Muscle of back (tissue), 11 donors: Measurements from ENCODE around the gene PCSK4. TPM values are rescaled to one million over a fixed set of nuclear protein-coding genes. Genes with fewer than 3 reads are reported as not detected.
"Not testable (repeated sequence)": the region's sequence is repeated elsewhere in the genome, so short reads cannot be mapped to it uniquely, and the experiment has no call there.

Source experiments
- DNase-seq, 3 donors: peaks; one replicate each; pipeline versions ENCODE4 v3.0.0 to v3.0.0-alpha.2; 2013
- polyA plus RNA-seq, 10 donors: library from polyadenylated mRNA; unstranded; fragments of 120-200 nt; gene quantifications; one replicate each; pipeline ENCODE4 v1.2.1, GENCODE V29; 2013; ENCODE audit not compliant: insufficient read length in 10 of 10

PCSK4 gene
- polyA plus RNA-seq, 10 donors, result 0.46 to 2.0 (median 0.88) TPM

DNA sequence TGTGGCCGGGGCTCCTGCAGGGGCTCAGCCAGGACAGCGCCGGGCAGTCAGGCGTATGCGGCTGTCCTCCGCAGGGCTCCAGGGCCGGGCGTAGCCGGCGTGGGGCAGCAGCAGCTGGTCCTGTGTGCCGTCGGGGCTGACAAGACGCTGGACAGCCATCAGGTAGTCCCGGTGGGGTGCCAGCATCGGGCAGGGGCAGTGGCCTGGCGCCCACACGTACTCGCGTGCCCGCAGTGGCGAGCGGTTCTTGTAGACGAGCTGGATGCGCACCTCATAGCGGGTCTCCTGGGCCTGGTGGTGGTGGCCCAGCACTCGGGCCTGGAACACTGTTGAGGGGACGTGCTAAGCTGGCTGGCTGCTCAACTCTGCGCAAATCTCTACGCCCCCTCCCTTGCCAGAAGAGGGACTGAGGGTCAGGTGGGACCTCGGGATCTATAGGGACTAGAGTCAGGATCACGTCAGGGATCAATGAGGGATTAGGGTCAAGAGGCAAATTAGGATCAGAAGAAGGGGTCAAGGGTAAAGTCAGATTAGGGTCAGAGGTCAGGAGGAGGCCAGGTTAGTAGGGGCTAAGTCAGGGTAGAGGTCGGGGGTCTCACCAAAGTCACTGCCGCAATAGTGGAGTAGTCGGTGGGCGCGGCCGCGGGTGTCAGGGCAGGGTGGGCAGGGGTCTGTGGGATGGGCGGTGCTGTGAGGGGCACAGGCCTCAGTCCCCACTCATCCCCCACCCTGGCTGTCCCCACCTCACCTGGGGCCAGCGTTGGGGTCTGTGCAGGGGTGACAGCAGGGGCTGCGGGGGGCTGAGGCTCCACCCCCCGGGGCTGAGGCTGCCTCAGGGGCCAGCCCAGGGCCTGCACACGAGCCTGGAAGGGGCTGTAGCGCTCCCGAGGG is 16.1 kb upstream of the PCSK4 start:
- DNase-seq, result no peak

DNA sequence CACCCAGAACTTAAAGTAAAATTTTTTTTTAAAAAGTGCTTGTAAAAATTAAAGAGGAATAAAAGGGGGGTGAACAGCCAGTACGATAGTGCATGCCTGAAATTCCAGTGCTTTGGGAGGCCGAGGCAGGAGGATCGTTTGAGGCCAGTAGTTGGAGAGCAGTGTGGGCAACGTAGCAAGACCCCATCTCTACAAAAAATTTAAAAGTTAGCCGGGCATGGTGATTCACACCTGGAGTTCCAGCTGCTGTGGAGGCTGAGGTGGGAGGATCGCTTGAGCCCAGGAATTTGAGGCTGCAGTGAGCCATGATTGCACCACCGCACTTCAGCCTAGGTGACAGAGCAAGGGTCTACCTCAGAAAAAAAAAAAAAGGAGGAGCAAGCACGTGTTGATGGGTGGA is 14.9 kb upstream of the PCSK4 start:
- no peak for DNase-seq

DNA sequence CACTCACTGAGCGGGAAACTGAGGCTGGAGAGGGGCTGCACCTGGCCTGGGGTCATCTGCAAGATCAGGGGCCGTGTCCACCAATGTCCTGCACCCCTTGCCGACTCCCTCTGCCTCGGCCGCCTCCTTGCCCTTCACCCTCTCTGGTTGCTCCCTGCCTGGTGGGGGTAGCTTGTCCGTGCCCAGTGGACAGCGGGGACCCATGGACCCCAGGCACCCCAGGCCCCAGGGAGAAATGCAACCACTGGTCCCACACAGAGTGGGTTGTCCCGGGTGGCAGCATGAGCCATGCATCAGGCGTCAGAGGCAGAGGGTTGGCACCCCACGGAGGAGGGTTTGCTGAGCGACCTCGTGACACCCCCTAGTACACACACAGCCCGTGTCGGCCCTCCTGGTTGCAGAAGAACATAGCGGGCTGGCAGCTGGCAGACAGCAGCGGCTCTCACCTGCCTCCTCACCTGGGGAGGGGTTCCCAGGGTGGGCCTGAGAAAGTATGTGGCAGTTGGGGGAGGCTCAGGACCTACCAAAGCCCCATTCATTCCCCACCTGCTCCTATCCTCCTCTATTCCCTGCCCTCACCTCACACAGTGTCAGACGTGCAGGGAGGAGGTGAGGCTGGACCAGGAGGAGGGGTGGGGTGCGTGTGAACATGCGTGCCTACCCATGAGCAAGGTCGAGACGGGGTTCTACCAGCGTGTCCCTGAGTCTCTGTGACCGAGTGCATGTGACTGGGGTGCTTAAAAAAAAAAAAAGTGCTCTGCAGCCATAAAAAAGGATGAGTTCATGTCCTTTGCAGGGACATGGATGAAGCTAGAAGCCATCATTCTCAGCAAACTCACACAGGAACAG is 14.0 kb upstream of the PCSK4 start:
- DNase-seq, result no peak

DNA sequence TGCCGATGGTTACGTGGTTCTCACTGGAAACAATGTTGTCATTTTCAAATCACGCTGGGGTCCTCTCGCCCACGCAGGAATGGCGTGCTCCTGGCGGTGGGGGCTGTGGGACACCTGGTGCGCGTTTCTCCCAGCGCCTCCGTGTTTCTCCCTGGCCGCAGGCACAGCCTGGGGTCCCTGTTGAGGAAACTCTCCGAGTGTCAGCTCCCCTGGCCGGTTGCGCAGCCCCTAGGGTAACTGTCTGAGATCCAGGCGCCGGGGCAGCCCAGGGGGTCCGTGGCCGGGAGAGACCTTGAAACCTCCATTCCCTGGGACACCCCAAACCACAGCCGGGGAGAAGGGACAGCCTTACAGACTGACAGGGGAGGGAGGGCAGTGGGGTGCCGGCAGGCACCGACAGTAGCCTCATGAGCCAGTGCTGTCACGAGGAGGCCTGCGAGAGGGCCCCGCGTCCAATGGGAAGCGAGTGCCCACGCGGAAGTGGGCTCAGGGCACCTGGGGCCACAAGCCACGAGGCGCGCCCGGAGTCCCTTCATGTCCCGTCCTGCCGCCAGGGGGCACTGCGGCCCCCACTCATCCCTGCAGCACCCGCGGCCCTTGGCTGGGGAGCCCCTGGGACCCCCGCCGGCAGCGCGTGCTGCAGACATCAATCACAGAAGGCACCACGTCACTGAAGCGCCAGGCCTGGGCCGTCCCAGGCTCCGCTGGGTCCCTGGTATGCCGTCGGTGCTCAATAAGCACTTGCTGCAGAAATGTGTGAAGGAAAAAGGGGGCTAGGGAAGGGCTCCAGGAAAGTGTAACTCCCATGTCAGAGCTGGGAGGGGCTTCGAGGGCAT is 13.2 kb upstream of the PCSK4 start:
- DNase-seq, result no peak

DNA sequence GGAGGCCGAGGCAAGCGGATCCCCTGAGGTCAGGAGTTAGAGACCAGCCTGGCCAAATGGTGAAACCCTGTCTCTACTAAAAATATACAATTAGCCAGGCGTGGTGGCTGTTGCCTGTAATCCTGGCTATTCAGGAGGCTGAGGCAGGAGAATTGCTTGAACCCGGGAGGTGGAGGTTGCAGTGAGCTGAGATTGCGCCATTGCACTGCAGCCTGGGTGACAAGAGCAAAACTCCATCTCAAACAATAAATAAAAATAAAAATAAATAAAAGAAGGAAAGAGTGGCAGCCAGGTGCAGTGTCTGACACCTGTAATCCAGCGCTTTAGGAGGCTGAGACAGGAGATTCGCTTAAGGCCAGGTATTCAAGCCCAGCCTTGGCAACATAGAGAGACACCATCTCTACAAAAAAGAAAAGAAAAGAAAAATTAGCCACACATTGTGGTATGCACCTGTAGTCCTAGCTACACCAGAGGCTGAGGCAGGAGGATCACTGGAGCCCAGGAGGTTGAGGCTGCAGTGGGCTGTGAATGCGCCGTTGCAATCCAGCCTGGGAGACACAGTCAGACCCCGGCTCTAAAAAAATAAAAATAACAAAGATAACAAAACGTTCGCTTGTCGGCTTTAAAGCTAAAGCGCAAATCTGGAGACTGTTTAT is 12.4 kb upstream of the PCSK4 start:
- DNase-seq, result no peak

DNA sequence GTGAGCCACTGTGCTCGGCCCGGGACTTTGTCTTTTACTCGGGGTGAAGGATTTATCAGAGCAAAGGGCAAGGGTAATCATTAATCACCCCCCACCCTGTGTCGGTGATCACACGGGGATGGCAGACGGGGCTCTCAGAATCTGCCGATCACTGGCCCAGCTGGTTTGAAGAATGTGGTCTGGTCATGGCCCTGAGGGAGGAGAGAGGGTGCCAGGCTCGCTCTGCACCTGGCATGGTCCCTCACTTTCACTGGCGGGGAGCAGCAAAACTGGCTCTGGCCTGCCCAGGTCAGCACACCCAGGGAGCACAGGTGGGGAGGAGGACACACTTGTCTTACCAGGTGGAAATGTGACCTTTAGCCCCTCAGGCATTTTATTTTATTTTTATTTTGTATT is 11.0 kb upstream of the PCSK4 start:
- no peak for DNase-seq

DNA sequence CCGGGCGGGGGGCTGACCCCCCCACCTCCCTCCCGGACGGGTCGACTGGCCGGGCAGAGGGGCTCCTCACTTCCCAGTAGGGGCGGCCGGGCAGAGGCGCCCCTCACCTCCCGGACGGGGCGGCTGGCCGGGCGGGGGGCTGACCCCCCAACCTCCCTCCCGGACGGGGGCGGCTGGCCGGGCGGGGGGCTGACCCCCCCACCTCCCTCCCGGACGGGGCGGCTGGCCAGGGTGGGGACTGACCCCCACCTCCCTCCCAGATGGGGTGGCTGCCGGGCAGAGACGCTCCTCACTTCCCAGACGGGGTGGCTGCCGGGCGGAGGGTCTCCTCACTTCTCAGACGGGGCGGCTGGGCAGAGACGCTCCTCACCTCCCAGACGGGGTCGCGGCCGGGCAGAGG is 9.1 kb upstream of the PCSK4 start:
- DNase-seq, result not testable (repeated sequence)

DNA sequence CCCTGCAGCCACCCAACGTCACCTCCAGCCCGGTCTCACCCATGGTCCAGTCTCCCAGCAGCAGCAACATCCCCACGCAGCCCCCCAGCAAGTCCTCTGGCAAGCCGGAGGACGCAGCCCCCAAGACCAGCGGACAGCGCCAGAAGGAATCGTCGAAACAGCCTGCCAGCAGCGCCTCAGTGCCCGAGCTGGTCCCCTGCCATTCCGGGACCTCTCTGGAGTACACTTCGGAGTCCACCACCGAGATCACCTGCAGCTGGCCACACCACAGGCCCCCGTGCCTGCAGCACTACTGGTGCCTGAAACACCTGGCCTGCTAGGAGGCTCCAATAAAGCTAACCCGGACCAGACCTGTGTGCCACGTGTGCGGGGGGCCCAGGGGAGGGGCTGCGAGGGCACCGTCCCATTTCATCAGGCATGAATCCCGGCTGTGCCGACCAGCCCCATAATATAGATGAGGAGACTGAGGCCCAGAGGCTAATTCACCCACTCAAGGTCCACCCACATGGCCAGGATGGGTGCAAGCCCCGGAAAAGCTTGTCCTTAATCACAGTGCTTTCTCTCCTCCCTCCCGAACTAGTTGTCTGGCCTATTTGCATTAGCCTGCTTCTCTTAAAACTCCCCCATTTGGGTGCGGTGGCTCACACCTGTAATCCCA is 7.6 kb upstream of the PCSK4 start:
- DNase-seq, result no peak

DNA sequence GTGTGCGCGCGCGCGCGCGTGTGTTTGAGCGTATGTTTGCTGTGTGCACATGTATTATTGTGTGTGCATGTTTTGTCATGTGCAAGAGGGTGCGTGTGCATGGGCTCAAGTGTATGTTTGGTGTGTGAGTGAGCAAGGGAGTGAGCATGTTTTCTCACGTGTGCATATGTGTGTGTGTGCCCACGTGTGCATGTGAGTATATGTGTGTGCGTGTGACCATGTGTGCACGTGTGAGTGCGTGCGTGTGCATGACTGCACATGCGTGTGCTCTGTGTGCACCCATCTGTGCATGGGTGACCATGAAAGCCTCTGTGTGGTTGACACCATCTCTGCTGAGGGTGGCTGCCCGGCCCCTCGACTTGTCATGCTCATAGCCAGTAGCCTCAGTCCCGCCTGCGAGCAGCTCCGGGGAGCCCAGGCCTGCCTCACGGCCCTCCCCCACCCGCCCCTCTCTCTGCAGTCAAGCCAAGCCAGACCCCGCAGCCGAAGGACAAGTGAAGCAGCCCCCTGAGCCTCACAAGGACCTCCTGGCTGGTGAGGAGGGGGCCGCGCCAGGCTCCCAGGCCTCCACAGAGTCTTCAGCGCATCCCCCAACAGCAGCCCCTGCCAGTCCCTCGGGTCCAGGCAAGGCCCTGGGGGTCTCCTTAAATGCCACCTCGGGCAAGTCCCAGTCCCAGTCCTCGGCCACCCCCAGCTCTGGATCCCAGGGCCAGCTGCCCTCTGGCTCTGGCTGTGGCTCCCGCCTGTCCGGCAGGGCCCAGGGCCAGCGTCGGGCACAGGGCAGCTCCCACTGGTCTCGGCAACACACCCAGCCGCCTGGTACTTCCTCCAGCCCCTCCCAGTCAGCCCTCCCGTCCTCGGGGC is 6.8 kb upstream of the PCSK4 start:
- DNase-seq, result no peak

DNA sequence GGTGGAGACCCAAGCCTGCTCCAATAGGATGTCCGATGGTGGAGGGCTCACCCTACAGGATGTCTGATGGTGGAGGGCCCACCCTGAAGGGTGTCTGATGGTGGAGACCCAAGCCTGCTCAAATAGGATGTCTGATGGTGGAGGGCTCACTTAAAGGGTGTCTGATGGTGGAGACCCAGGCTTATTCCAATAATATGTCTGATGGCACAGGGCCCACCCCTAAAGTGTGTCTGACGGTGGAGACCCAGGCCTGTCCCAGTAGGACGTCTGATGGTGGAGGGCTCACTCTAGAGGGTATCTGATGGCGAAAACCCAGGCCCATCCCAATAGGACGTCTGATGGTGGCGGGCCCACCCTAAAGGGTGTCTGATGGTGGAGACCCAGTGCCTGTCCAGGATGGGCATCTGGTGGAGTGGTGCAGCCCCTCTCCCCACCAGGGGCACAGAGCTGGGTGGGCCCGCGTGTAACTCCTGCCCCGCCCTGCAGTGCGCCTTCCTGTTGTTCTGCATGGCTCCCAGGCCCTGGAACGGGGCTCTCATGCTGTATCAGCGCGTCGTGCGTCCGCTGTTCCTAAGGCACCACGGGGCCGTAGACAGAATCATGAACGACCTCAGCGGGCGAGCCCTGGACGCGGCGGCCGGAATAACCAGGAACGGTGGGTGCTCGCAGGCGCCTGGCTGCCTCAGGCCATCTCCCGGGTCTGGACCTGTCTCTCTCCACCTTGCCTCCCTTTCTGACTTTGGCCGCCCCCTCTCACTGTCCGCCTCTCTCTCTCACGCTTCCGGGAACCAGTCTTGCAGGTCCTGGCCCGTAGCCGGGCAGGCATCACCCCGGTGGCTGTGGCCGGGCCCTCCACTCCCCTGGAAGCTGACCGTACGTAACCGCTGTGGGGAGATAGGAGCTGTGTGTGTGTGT is 5.9 kb upstream of the PCSK4 start:
- no peak for DNase-seq

DNA sequence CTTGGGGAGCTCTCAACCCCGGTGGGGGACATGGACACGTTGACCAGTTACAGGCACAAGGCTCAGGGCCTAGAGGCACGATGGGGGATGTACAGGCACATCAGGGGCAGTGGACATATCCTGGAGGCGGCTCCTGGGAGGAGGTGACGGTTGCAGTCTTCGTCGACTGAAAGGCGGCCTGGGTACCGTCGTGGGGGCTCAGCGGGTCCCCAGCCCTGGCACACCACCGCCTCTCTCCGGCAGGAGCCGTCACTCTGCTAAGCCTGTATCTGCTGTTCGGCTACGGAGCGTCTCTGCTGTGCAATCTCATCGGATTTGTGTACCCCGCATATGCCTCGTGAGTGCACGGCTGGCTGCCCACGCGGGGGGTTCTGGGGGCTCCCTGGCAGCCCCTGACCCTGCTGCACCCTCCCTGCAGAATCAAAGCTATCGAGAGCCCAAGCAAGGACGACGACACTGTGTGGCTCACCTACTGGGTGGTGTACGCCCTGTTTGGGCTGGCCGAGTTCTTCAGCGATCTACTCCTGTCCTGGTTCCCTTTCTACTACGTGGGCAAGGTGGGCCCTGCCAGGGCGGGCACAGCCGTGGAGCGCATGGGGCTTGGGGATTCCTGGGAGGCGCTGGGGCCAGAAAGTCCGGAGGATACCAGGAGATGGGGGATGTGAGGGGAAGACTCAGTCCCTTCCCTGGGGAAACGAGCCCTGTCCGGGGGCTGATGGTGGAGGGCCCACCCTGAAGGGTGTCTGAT is 5.1 kb upstream of the PCSK4 start:
- DNase-seq, result no peak

DNA sequence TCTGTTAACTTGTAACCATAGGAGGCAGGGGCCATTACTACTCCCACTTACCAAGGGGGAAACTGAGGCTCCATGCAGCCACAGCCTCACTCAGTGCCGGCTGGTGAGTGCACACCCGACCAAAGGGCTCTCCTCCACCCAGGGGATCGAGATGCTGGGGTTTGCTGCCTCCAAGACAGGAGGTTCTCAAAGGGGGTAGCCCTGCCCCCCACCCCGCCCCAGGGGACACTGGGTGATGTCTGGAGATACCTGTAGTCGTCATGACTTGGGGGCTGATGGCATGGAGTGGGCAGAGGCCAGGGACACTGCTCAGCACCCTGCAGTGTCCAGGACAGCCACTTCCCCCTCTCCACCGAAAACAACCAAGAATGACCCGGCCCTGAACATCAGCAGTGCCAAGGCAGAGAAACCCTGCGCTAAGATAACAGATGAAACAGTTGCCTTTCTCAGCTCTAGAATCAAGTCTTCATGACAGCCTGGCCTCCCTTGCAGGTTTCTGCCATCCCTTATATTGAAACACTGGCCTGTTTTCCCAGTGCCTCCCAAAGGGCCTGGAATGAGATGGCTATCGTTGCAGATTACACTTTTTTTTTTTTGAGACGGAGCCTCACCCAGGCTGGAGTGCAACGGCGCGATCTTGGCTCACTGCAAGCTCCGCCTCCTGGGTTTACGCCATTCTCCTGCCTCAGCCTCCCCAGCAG is 4.1 kb upstream of the PCSK4 start:
- no peak for DNase-seq

DNA sequence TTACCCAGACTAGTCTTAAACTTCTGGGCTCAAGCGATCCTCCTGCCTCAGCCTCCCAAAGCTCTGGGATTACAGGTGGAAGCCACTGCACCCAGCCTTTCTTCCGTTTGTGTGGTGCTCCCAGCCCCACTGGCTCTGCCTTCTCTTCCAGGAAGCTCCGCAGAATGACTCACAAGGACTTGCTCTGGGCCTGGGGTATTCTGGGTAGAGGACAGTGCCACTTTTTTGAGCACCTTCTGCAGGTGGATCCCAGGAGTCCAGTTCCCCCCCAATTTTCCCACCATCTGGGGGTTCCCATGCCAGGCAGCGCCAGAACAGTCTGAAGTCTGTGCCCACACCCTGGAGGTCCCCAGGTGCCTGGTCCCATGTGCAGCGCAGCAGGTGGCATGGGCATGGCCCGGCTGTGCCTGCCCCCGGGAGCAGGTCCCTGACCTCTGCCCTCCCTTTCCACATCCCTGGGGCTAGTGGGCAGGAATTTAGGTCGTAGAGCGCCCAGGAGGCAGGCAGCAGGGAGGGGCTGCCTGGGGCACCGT is 2.4 kb upstream of the PCSK4 start:
- no peak for DNase-seq

DNA sequence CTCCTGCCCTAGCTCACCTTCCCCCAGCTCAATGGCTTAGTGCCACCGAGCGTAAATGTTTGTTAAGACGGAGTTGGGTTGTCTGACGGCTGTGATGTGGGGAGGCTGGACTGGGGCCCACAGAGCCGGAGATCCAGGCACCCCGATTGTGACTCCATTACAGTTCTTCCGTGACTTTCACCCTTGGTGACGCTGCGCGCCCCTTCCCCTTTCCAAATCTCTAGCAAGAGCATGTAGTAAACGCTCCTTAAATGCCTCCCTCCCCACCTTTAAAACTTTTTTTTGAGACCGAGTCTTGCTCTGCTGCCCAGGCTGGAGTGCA is 1.7 kb upstream of the PCSK4 start:
- DNase-seq, result no peak

DNA sequence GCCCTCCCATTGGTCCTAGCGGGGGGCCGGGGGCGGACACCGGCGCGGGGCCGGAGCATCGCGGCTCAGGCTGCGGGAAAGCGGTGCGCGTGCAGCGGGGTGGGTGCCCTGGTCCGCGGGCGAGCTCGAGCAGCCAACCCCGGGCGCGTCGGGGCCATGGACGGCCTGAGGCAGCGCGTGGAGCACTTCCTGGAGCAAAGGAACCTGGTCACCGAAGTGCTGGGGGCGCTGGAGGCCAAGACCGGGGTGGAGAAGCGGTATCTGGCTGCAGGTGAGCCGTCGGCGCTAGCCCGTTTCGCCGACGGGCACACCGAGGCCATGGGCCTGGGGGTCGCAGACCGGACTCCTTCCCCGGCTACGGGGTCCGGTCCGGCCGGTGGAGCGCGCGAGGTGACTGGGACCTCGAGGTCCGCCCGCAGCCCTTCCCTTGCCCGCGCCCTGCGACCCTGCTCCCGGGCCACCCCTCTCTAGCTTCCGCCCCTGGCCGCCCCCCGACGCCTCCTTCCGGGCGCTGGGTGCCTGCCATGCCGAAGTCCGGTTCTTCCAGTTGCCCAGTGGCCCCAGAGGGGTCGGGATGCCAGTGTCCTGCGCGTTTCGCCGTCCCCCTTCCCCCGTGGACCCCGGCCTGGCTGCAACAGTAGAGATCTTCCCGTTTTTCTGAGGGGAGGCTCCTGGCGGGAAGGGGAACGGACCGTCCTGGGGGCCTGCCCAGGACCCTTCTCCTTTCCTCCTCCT is 1.1 kb upstream of the PCSK4 start, which contains the start of gene REEP6:
REEP6 (plus strand) TSS at position 68 of the 735 bp plus-strand sequence; CDS start at position 157, 89 bp downstream.
- DNase-seq, result no peak
